Measurements from ENCODE around the gene TSPYL4.

- TF ChIP-seq POLR2A (IDR thresholded peaks at IDR 0.05; ENCODE audit: low read depth, low read length) (no peak), POLR2AphosphoS5 (IDR thresholded peaks at IDR 0.05; ENCODE audit: low read depth, low read length) (no peak), TAF1 (IDR thresholded peaks at IDR 0.05; ENCODE audit: low read depth, low read length) (no peak), PAX5 (IDR thresholded peaks at IDR 0.05; ENCODE audit: insufficient read depth, low read length, severe bottlenecking) (no peak)
These were observed 9.5 kb upstream of the TSPYL4 start for GRCh38 chr6:116263353-116263752.
